NCI-H1694 treated with DMSO at 0.1 percent for 48 hours (cell line): ENCODE measurements around the gene IKZF3.
"Not testable (repeated sequence)": the region's sequence is repeated elsewhere in the genome, so short reads cannot be mapped to it uniquely, and the experiment has no call there.

Experiments
- DNase-seq: peaks from one replicate; lab custom pipeline; 2025; lab: John Stamatoyannopoulos, UW

Gene IKZF3

DNA sequence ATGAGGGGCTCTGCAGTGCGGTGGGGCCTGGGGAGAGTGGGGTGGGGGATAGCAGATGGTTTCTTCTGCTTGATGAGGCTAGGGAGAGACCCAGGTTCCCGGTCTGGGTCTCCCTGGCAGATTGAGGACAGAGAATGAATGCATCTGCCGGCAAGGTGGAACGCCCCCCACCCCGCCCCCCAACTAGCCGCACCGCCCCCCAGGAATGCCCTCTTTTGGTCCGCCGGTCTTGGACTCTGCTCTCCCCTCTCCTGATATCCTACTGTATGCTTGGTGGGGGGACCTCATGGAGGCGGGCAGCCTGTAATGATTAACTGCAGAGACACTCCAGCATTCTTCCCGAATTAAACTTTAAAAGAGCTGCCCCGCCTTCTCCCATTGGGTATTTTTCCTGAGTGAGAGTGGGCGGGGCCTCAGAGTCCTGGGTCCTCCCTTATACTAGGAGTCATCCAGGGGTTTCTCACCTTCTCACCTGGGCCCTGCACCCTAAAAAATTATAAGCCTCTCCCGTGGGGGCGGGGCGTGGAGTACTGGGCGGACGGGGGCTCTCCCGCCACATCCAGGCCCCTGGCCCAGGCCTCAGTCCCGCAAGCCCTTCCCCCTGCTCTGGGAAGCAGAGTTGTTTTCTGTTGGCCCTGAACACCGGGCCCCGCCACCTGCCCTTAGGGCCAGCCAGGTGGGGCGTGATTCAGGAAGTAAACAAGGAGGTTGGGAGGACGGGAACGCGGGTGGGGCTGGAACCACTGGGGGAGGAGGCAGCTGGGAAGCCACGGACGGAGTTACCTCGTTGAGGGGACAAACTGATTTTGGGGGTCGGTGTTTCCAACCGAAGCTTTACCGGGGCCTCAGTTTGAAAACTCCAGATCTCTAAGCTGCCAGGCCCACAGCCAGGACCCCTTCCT, 124.9 kb downstream of the IKZF3 start:
- DNase-seq: no peak

DNA sequence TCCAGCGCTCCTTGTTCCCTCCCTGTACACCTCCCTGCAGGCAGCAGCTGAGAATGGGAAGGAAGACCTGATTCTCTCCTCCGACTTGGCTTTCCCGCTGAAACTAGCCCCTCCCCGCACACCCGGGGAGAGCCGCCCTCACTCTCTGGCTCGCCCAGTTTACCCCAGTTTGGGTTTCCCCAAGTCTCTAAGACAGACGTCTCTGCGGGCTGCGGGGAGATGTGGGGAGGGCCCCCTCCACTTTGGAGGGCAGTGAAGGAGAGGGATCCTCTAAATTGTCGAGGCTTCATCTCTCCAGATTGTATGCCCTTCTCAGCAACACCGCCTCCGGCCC, 125.6 kb downstream of the IKZF3 start:
- no peak for DNase-seq

DNA sequence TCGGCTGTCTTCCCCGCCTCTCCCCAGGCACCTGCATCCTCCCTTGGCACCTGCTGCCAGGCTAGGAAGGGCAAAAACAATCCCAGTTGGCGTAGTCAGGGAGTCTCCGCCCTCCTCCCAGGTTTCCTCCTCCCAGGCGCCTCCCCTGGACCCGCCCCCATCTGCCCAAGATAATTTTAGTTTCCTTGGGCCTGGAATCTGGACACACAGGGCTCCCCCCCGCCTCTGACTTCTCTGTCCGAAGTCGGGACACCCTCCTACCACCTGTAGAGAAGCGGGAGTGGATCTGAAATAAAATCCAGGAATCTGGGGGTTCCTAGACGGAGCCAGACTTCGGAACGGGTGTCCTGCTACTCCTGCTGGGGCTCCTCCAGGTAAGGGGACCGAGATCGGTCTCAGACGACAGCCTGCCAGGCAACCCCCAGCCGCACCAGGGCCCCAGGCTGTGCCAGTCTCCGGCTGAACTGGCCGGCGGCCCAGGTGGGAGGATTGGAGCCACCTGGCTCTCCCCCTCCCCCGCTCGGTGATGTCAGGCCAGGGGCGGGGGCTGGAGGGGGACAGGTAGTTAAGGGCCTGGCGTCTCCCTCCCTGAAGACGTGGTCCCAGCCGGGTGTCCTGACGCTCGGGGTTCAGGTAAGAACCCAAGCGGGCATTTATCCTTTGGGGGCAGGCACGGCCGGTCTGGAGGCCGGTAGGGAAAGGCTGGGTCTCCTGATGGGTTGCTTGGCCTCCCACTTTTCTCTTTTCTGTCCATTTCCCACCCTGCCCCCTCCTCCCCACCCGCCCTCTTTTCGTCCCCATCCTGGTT, 126.1 kb downstream of the IKZF3 start, which contains the start of gene GRB7:
Gene GRB7 (plus strand): TSS at position 179 of the 808 bp plus-strand sequence. CDS start 4,364 bp downstream, outside the sequence.
- no peak for DNase-seq

DNA sequence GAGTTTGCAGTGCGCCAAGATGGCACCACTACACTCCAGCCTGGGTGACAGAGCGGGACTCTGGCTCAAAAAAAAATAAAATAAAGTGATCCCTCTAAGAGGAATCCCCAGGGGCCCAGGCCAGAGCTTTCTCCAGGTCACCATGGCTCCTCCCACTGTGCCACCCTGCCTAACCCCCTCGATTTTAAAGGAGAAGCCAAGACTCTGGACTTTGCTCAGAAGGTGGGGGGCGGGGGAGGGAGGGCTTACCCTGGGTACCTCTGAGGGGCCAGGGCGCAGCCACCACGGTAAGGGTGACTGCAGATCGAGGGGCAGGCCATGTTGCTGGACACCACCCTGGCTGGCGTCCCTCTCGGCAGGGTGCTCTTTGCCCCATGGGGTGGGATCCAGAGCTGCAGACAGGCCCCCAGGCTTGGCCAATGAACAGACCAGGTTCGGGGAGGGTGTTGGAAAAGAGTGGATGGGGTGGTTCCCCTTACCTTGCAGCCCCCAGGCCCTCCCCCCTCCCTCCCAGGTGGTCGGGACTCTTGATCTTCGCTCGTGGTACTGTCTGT, 126.8 kb downstream of the IKZF3 start:
- no peak for DNase-seq

DNA sequence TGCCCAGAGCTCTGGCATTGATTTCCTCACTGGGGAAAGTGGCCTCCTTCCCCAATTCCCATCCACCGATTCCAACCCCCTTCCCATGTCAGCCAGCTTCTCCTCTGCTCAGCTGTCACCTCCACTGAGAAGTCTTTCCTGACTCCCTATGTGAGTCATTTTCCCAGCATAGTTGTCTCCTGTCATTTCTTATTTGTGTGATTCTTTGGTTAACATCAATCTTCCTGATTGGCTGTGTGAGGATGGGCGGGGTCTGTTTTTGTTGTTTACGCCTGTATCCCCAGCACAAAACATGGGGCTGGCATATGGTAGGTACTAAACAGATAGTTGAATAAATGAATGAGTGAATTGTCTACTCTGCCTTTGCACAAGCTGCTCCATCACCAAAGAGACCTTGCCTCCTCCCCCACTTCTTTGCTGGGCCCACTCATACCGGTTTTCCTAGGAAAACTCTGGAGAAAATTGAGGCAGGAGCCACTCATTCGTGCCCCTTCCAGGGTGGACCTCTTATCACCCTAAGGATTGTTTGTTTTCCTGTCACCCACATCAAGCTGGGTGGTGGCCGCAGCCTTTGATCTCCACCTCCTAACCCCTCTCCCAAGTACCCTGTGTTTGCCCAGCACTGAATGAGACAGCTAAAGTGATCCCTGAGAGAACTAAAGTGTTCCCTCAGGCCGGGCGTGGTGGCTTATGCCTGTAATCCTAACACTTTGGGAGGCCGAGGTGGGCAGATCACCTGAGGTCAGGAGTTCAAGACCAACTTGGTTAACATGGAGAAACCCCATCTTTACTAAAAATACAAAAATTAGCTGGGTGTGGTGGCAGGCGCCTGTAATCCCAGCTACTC, 127.6 kb downstream of the IKZF3 start:
- DNase-seq: no peak

DNA sequence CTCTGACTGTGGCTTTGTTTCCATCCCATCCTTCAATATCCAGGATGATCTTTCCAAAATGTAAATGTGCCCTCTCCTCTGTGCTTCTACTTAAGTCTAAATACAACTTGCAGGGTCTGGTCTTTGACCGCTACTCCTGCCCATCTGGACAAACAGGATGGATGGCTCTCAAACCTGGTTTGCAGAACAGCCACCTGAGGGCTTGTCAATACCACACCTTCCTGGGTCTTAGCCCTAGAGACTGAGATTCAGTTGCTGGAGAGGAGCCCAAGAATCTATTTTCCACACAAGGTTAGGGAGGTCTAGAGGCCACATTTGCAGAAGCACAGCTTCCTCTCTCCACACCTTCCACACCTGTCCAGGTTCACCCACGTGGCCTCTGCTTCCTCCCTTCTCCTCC, 128.2 kb downstream of the IKZF3 start:
- no peak for DNase-seq

DNA sequence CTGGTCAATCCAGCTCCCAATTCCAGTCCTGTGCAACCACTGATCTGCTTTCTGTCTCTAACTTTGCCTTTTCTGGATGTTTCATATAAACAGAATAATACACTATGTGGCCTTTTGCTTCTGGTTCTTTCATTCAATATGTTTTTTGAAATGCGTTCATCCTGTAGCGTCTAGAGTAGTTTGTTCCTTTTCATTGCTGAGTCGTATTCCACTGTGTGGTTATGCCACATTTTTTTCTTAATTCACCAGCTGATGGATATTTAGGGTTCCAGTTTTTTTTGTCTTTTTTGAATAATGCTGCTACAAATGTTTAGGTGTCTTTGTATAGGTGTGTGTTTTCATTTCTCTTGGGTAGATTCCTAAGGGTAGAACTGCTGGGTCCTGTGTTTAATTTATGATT, 131.5 kb downstream of the IKZF3 start:
- no peak for DNase-seq

DNA sequence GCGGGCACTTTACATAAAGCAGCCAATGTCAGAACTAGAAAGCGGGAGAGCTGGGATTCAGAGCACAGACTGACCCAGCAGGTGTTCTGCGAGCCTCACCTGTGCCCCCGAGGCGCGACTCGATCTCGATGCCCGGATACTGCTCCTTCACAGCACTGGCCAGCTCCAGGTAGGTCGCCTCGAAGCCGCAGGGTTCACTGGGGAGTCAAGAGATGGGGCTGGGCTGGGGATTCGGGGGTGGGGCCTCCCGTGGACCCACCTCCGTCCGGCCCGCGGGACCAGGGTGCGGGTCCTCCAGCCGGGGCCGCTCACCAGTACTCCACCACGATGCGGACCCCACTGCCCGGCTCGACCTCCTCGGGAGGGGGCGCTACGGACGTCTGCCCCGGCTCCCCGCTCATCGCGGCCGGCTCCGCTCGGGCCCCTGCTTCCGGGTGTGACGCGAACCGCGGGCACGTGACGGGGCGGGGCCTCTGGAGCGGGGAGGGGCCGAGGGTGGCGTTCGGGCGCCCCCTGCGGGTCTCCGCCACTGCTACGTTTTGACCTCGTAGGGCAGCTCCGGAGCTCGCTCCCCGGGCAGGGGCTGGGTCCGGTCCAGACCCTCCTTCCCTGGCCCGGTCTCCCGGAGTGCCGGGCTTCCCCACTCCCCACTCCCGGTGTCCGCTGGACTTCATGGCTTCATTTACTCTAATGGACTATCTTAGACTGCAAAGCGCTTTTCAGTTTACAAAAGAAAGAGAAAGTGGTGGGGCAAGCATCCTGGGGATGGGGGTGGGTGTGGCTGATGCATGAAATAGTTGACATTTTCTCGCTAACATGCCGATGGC, 133.8 kb downstream of the IKZF3 start, which contains the start of gene MIEN1:
Gene MIEN1 (minus strand): TSS at position 438 of the 827 bp plus-strand sequence. CDS start 37 bp downstream, at position 401.
- peak; percentile 70 for DNase-seq

DNA sequence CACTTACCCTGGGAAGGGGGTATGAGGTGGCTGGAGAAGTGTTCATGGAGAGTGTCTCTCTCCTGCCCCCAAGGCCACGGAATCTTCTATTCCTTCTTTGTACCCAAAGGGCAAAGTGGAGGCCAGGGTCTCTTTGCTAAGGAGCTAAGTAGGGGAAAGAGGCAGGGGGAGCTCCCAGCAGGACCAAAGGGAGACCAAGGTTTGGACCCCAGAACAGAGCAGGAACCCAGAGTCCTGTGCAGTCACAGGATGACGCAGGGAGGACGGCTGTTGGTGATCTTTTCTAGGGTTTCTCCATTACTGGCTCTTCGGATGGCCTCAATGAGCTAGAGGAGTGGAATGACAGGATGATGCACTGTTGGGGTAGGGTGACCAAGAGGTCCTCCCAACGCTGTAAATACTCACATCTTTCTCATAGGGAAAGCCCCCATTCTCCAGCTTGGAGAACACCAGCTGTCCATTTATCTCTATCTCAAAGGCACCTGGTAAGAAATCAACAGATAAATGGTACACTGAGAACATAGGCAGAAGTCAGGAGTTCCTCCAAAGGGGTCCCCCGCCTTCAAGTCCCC, 134.7 kb downstream of the IKZF3 start:
- no peak for DNase-seq

DNA sequence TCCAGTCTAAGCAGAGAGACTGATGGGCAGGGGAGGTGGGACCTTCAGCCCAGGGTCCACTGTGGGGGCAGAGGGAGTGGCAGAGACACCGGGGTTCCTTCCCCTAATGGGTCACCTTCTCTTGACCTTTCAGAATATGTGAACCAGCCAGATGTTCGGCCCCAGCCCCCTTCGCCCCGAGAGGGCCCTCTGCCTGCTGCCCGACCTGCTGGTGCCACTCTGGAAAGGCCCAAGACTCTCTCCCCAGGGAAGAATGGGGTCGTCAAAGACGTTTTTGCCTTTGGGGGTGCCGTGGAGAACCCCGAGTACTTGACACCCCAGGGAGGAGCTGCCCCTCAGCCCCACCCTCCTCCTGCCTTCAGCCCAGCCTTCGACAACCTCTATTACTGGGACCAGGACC, 136.6 kb downstream of the IKZF3 start:
- DNase-seq: no peak

DNA sequence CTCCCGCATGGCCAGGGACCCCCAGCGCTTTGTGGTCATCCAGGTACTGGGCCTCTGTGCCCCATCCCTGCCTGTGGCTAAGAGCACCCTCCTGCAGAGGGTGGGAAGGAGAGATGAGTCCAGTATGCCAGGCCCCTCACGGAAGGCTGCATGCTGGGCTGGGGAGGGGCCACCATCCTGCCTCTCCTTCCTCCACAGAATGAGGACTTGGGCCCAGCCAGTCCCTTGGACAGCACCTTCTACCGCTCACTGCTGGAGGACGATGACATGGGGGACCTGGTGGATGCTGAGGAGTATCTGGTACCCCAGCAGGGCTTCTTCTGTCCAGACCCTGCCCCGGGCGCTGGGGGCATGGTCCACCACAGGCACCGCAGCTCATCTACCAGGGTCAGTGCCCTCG, 137.5 kb downstream of the IKZF3 start:
- no peak for DNase-seq

DNA sequence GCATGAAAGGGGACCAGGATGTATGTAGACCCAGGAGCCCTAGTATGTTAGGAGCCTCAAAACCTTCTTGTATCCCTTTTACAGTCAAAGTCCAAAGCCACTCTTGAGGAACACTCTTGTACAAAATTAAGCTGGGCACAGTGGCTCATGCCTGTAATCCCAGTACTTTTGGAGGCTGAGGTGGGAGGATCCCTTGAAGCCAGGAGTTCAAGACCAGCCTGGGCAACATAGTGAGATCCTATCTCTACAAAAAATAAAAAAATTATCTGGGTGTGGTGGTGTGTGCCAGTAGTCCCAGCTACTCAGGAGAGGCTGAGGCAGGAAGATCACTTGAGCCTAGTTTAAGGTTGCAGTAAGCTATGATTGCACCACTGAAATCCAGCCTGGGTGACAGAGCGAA, 138.2 kb downstream of the IKZF3 start:
- DNase-seq: not testable (repeated sequence)

DNA sequence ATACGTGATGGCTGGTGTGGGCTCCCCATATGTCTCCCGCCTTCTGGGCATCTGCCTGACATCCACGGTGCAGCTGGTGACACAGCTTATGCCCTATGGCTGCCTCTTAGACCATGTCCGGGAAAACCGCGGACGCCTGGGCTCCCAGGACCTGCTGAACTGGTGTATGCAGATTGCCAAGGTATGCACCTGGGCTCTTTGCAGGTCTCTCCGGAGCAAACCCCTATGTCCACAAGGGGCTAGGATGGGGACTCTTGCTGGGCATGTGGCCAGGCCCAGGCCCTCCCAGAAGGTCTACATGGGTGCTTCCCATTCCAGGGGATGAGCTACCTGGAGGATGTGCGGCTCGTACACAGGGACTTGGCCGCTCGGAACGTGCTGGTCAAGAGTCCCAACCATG, 139.4 kb downstream of the IKZF3 start:
- DNase-seq: no peak

DNA sequence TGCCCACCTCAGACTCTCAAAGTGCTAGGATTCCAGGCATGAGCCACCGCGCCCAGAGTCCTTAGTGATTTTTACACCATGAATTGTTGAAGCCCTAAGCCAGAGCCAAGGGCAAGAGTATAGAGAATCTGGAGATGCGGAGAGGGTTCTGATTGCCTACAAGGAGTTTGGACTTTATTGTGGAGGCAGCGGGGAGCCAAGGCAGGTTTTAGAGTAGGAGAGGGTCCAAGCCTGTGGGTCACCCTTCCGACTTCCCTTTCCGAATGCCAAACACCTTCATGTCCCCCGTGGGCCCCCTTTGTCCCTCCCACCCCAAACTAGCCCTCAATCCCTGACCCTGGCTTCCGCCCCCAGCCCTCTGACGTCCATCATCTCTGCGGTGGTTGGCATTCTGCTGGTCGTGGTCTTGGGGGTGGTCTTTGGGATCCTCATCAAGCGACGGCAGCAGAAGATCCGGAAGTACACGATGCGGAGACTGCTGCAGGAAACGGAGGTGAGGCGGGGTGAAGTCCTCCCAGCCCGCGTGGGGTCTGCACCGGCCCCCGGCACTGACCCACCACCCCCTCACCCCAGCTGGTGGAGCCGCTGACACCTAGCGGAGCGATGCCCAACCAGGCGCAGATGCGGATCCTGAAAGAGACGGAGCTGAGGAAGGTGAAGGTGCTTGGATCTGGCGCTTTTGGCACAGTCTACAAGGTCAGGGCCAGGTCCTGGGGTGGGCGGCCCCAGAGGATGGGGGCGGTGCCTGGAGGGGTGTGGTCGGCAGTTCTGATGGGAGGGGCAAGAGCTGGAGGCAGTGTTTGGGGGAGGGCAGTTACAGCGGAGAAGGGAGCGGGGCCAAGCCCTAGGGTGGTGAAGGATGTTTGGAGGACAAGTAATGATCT, 140.9 kb downstream of the IKZF3 start:
- DNase-seq: no peak

DNA sequence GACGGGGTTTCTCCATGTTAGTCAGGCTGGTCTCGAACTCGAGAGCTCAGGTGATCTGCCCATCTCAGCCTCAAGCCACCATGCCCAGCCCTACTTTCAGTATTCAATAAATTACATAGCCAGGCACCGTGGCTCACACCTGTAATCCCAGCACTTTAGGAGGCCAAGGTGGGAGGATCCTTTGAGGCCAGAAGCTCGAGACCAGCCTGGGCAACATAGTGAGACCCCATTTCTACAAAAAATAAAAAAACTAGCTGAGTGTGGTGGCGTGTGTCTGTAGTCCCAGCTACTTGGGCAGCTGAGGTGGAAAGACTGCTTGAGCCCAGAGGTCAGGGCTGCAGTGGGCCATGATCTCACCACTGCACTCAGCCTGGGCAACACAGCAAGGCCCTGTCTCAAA, 142.0 kb downstream of the IKZF3 start:
- no peak for DNase-seq

DNA sequence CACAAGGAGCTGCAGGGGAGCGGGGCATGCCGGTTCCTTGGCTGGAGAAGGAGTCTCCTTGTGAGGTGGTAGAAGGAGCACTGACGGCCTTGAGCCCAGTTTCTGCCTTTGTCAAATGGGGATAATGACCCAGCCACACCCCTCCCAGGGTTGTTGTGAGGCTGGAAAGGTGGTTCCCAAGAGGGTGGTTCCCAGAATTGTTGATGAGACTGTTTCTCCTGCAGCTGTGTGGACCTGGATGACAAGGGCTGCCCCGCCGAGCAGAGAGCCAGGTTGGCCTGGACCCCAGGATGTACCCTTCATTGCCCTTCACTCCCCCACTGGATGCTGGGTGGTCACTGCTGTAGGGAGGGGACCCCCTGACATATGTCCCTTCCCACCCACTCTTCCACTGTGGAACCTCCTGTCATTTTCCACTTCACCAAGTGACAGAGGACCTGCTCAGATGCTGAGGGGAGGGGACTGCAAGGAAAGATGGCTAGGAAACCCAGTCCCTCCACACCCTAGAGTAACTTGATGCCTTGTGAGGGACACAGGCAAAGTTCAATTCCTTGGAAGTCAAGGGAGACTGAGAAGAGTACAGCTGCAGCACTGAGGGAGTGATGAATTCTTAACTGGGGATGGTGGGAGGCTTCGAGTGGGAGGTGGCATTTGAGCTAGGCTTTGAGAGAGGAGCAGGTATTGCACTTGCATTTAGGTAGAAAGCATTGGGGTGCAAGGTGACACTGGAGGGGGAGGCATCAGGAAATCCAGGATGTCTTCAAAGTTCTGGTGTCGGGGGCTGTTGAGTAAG, 144.4 kb downstream of the IKZF3 start:
- no peak for DNase-seq

DNA sequence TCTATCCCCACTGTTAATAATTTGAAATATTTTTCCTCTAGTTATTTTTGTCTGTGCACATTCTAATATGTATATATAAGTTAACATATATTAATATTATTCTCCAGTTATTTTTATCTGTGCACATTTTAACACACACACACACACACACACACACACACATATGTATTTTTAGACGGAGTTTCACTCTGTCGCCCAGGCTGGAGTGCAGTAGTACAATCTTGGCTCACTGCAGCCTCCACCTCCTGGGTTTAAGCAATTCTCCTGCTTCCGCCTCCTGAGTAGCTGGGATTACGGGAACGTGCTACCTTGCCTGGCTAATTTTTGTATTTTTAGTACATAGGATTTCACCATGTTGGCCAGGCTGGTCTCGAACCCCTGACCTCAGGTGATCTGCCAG, 146.5 kb downstream of the IKZF3 start:
- DNase-seq: no peak

DNA sequence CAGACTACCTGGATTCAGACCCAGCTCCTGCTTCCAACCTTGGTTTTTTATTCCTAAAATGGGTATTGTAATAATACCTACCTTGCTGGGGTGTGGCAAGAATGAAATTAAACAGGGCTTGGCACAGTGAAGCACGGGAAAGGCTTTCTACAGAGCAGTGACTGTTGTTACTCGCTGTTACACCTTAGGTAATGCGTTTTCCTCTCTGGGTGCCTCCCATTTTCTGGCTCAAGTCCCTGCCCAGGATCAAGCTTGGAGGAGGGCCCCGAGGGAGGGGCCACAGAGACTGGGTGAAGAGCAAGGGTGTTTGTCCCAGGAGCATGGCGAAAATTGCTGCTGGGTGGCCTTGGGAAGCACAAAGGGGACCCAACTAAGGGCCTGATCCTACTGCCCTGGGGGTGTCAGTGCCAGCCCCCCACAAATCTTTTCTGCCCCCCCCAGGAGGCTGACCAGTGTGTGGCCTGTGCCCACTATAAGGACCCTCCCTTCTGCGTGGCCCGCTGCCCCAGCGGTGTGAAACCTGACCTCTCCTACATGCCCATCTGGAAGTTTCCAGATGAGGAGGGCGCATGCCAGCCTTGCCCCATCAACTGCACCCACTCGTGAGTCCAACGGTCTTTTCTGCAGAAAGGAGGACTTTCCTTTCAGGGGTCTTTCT, 147.1 kb downstream of the IKZF3 start:
- no peak for DNase-seq
